Breast epithelium (tissue), 3 donors: ENCODE measurements around the gene NKD2.

ENCODE experiments used
- POLR2A ChIP-seq: fragments of 450-650 bp; IDR thresholded peaks from one replicate; pipeline ENCODE4 v1.6.1; 2016; ENCODE audit warnings: antibody characterized with exemption, mild to moderate bottlenecking, moderate library complexity
- TF ChIP-seq, protein P1 (sequence below), 3 donors: fragments of 450-650 bp; IDR thresholded peaks; one replicate each; pipeline ENCODE4 v1.5.1; 2016 to 2017; ENCODE audit warnings: antibody characterized with exemption in 3 of 3, mild to moderate bottlenecking in 3 of 3, moderate library complexity in 3 of 3

DNA sequence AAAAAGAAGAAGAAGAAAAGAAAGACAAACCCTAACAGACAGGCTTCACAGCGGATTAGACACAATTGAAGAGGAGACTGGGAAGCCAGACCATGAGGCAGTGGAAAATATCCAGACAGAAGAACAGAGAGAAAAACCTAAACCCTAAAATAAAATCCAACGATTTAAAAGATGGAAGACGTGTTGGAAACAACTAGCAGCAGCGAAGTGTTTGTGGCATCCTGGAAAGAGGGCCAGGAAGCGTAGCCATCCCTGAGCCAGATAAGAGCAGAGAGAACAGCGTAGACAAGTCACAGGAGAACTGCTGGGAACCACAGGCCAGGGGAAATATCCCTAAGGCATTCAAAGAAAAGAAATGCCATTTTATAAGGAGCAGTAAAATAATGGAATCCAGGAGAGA, 39.7 kb upstream of the NKD2 start:
- TF ChIP-seq, protein P1, sequence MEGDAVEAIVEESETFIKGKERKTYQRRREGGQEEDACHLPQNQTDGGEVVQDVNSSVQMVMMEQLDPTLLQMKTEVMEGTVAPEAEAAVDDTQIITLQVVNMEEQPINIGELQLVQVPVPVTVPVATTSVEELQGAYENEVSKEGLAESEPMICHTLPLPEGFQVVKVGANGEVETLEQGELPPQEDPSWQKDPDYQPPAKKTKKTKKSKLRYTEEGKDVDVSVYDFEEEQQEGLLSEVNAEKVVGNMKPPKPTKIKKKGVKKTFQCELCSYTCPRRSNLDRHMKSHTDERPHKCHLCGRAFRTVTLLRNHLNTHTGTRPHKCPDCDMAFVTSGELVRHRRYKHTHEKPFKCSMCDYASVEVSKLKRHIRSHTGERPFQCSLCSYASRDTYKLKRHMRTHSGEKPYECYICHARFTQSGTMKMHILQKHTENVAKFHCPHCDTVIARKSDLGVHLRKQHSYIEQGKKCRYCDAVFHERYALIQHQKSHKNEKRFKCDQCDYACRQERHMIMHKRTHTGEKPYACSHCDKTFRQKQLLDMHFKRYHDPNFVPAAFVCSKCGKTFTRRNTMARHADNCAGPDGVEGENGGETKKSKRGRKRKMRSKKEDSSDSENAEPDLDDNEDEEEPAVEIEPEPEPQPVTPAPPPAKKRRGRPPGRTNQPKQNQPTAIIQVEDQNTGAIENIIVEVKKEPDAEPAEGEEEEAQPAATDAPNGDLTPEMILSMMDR (IDR thresholded peaks at IDR 0.05) = no peak
- TF ChIP-seq POLR2A = no peak
